Esophagus muscularis mucosa (tissue), 3 donors: Measurements from ENCODE around the gene ITPRIPL2.

Experiments used
- CTCF ChIP-seq, 3 experiments: fragments of 200-600 bp in 2 of 3; fragments of 450-650 bp in 1 of 3; sonication (generic) in 2 of 3; IDR thresholded peaks; one replicate each; pipeline ENCODE4 v1.5.1; 2017 to 2019; ENCODE audit warnings: antibody characterized with exemption in 3 of 3, mild to moderate bottlenecking in 2 of 3, moderate library complexity in 1 of 3
- POLR2A ChIP-seq: fragments of 450-650 bp; IDR thresholded peaks from one replicate; pipeline ENCODE4 v1.6.1; 2017; ENCODE audit warnings: antibody characterized with exemption, moderate library complexity, mild to moderate bottlenecking, low read depth
- POLR2AphosphoS5 ChIP-seq, 2 donors: sonication (generic); formaldehyde crosslinking; IDR thresholded peaks; one replicate each; pipeline ENCODE4 v1.6.1; 2017; ENCODE audit warnings: antibody characterized with exemption in 2 of 2

- TF ChIP-seq CTCF (IDR thresholded peaks at IDR 0.05) (no peak), POLR2AphosphoS5 (IDR thresholded peaks at IDR 0.05) (no peak), POLR2A (no peak)
Measured at GRCh38 chr16:19083670-19084069, 30.1 kb upstream of the ITPRIPL2 start.
